Progenitor cell of endocrine pancreas (in vitro differentiated cells): Measurements from ENCODE around the gene ARF5. TPM values are rescaled to one million over a fixed set of nuclear protein-coding genes. Genes with fewer than 3 reads are reported as not detected.

ENCODE experiments used
- DNase-seq: peaks from one replicate; pipeline ENCODE4 v3.0.0; 2021; ENCODE audit warnings: low spot score; ENCODE audit not compliant: unreplicated experiment
- H3K27ac Mint-ChIP-seq: 2 replicates; pipeline ENCODE4 v1.8.0; 2021; ENCODE audit warnings: mild to moderate bottlenecking, moderate library complexity, mixed read lengths
- H3K27me3 Mint-ChIP-seq: 2 replicates; pipeline ENCODE4 v1.8.0; 2021; ENCODE audit warnings: mixed read lengths
- H3K36me3 Mint-ChIP-seq: 2 replicates; pipeline ENCODE4 v1.8.0; 2022; ENCODE audit warnings: mixed read lengths; ENCODE audit not compliant: insufficient read depth
- H3K4me1 Mint-ChIP-seq: 2 replicates; pipeline ENCODE4 v1.8.0; 2021; ENCODE audit warnings: low read depth, mixed read lengths
- H3K4me3 Mint-ChIP-seq: 2 replicates; pipeline ENCODE4 v1.8.0; 2021; ENCODE audit warnings: low read depth, mild to moderate bottlenecking, moderate library complexity, mixed read lengths
- H3K9me3 Mint-ChIP-seq: 2 replicates; pipeline ENCODE4 v1.8.0; 2021; ENCODE audit warnings: low read depth, mixed read lengths
- total RNA-seq: library from RNA; stranded (reverse); gene quantifications from 2 replicates; pipeline ENCODE4 v1.2.1, GENCODE V29; 2021
- TF ChIP-seq, protein P1 (sequence below): fragments of 200-600 bp; sonication (generic); IDR thresholded peaks from one replicate; pipeline ENCODE4 v1.5.0; 2021; ENCODE audit warnings: antibody characterized with exemption, mild to moderate bottlenecking; ENCODE audit not compliant: unreplicated experiment

The ARF5 gene
- total RNA-seq, 1 donor from 2014 or later = 240 TPM

DNA sequence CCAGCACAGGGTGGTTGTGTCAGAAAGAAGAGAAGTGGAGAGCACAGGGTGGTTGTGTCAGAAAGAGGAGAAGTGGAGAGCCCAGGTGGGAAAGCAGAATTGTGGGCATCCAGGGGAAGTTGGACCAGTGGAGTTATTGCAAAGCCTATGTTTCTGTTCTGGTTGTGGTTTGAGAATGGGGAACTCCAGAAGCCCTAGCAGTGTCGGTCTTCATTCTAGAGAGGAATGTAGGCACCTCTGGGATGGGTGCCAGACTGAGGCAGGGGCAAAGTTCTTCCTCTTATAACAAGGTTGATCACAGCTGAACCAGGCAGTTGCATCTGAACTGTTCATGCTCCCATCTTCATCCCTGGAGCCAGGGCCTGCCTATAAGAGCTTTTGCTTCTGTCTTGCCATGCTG is 6.3 kb downstream of the ARF5 start:
- TF ChIP-seq, protein P1, sequence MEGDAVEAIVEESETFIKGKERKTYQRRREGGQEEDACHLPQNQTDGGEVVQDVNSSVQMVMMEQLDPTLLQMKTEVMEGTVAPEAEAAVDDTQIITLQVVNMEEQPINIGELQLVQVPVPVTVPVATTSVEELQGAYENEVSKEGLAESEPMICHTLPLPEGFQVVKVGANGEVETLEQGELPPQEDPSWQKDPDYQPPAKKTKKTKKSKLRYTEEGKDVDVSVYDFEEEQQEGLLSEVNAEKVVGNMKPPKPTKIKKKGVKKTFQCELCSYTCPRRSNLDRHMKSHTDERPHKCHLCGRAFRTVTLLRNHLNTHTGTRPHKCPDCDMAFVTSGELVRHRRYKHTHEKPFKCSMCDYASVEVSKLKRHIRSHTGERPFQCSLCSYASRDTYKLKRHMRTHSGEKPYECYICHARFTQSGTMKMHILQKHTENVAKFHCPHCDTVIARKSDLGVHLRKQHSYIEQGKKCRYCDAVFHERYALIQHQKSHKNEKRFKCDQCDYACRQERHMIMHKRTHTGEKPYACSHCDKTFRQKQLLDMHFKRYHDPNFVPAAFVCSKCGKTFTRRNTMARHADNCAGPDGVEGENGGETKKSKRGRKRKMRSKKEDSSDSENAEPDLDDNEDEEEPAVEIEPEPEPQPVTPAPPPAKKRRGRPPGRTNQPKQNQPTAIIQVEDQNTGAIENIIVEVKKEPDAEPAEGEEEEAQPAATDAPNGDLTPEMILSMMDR = no peak
- Mint-ChIP-seq H3K36me3 (peaks cover 16% of the 10 kb centered on the region), H3K9me3 (no peaks in the 10 kb centered on the region), H3K4me3 (no peak overlapping the region), H3K27me3 (peaks cover 5% of the 10 kb centered on the region), H3K27ac (no peak overlapping the region), H3K4me1 (peaks cover 3% of the 10 kb centered on the region)
- DNase-seq = no peak

DNA sequence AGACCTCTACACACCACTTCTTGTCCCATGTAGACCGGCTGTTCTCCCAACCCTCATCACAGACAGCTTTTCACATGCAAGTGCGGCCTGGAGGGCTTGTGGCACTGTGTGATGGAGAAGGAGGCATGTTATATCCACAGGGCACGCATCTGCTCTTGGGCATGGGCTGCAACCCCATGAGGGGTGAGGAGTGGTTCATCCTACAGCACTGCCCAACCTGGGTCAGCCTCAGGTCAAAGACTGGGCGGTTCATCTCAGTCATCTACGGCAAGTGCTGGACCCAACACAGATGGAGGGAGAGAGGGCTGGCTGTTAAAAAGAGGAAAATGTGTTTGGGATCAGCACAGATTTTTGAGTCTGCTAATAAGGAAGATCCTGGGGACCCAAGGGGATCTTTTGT is 7.5 kb downstream of the ARF5 start:
- no peak overlapping the region for H3K27ac Mint-ChIP-seq
- no peak overlapping the region for H3K4me3 Mint-ChIP-seq
- DNase-seq = no peak
- H3K4me1 Mint-ChIP-seq = no peaks in the 10 kb centered on the region
- H3K9me3 Mint-ChIP-seq = no peaks in the 10 kb centered on the region
- H3K27me3 Mint-ChIP-seq = peaks cover 5% of the 10 kb centered on the region
- TF ChIP-seq, protein P1 = no peak
- H3K36me3 Mint-ChIP-seq = peaks cover 9% of the 10 kb centered on the region

DNA sequence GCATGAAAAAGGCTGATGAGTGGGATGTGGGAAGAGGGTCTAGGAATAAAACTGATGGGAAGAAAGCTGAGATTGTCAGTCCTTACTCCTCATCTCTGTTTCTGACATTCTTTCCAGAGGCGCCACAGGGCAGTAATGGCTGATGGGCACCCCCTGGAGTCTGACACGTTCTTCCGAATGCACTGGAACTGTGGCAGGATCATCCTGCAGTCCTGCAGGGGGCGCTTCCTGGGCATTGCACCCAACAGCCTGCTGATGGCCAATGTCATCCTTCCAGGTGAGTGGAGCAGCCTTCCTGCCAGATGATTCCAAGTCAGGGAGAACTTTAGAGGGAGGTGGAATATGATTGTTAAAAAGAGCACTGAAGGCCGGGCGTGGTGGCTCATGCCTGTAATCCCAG is 10.1 kb downstream of the ARF5 start:
- no peak for DNase-seq
- Mint-ChIP-seq H3K27me3 (peaks cover 11% of the 10 kb centered on the region), H3K9me3 (no peaks in the 10 kb centered on the region), H3K4me3 (no peak overlapping the region), H3K27ac (no peak overlapping the region), H3K36me3 (no peaks in the 10 kb centered on the region), H3K4me1 (no peaks in the 10 kb centered on the region)
- TF ChIP-seq, protein P1 = peak; percentile 30

DNA sequence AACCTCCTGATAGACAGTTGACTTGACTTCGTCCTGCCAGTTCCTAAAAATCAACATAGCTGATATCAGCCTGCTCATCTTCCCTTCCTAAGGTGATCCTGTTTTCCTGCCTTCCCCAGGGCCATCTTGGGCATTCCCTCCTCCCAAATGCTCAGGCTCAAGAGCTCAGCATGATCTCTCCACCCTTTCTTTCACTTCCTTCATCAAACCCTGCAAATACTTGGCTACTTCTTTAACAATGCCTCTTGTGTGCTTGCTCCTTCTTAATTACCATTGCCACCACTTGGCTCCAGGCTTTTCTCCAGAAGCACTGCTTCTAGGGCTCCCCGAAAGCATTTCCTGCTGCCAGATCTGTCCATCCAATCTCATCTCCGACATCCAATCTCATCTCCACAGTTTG is 12.7 kb downstream of the ARF5 start:
- Mint-ChIP-seq H3K9me3 (peaks cover 7% of the 10 kb centered on the region), H3K36me3 (no peaks in the 10 kb centered on the region), H3K27me3 (peaks cover 11% of the 10 kb centered on the region), H3K27ac (no peak overlapping the region), H3K4me1 (no peaks in the 10 kb centered on the region), H3K4me3 (no peak overlapping the region)
- TF ChIP-seq, protein P1 = no peak
- DNase-seq = no peak

DNA sequence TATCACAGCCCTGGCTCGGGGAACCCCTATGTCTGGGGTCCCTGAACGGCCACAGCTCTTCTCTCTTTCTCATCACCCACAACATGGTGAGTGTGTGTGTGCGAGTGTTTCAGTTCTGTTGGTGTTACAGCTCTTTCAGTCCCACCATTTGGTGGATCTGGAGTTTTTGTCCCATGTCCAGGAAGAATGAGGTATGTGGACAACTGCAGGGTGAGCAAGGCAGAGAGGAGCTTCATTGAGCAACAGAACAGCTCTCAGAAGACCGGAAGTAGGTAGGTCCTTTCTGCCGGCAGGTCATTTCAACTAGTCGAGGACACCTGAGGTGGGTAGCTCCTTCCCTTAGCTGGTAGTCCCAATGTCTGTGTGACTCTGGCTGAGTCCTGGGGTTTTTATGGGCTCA is 20.2 kb downstream of the ARF5 start:
- H3K4me1 Mint-ChIP-seq = no peaks in the 10 kb centered on the region
- H3K9me3 Mint-ChIP-seq = peaks cover 10% of the 10 kb centered on the region
- H3K27me3 Mint-ChIP-seq = peaks cover 11% of the 10 kb centered on the region

More for the DNA sequence above, 20.2 kb downstream of the ARF5 start:
- no peak for DNase-seq
- H3K36me3 Mint-ChIP-seq = no peaks in the 10 kb centered on the region
- H3K4me3 Mint-ChIP-seq = no peak overlapping the region
- TF ChIP-seq, protein P1 = no peak
- no peak overlapping the region for H3K27ac Mint-ChIP-seq
